ENCODE data around the gene LTF.

DNA sequence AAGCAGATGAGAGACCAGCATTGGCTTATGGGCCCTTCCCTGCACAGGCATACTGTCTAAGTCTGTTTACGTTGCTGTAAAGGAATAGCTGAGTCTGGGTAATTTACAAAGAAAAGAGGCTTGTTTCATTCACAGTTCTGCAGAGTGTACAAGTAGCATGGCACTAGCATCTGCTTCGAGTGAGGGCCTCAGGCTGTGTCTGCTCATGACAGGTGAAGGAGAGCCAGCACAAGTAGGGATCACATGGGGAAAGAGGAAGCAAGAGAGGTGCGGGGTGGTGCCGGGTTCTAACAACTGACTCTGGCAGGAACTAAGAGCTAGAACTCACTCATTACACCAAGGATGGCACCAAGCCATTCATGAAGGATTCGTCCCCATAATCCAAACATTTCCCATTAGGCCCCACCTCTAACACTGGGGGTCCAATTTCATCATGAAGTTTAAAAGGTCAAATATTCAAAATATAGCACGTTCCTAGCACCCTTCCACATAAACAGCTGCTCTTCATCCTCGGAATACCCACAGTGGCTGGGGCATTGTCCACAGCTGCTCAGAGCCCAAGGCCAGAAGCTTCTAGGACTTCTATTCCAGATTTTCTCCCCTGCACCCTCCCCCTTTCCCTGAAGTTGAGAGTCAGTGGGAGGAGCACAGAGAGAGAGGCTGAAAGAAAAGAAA, 38.6 kb upstream of the LTF start:
- TF ChIP-seq, protein P1, sequence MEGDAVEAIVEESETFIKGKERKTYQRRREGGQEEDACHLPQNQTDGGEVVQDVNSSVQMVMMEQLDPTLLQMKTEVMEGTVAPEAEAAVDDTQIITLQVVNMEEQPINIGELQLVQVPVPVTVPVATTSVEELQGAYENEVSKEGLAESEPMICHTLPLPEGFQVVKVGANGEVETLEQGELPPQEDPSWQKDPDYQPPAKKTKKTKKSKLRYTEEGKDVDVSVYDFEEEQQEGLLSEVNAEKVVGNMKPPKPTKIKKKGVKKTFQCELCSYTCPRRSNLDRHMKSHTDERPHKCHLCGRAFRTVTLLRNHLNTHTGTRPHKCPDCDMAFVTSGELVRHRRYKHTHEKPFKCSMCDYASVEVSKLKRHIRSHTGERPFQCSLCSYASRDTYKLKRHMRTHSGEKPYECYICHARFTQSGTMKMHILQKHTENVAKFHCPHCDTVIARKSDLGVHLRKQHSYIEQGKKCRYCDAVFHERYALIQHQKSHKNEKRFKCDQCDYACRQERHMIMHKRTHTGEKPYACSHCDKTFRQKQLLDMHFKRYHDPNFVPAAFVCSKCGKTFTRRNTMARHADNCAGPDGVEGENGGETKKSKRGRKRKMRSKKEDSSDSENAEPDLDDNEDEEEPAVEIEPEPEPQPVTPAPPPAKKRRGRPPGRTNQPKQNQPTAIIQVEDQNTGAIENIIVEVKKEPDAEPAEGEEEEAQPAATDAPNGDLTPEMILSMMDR (IDR thresholded peaks at IDR 0.05; ENCODE audit: insufficient read depth, low read length): no peak
- TF ChIP-seq POLR2AphosphoS5 (IDR thresholded peaks at IDR 0.05; ENCODE audit: low read depth): no peak

Data from HL-60 (cell line).